Glutamatergic neuron (in vitro differentiated cells): Measurements from ENCODE around the gene APBB2. TPM values are rescaled to one million over a fixed set of nuclear protein-coding genes. Genes with fewer than 3 reads are reported as not detected.

ENCODE experiments used
- DNase-seq: peaks from one replicate; pipeline ENCODE4 v3.0.0; 2022
- H3K27ac Mint-ChIP-seq: one replicate; pipeline ENCODE4 v1.8.0; 2020; ENCODE audit warnings: mild to moderate bottlenecking, mixed read lengths, inconsistent platforms; ENCODE audit not compliant: unreplicated experiment
- H3K27me3 Mint-ChIP-seq: one replicate; pipeline ENCODE4 v1.8.0; 2020; ENCODE audit warnings: mild to moderate bottlenecking, moderate library complexity, mixed read lengths, inconsistent platforms; ENCODE audit not compliant: unreplicated experiment
- H3K36me3 Mint-ChIP-seq: one replicate; pipeline ENCODE4 v1.8.0; 2020; ENCODE audit warnings: mild to moderate bottlenecking, mixed read lengths, inconsistent platforms; ENCODE audit not compliant: unreplicated experiment
- H3K4me1 Mint-ChIP-seq: one replicate; pipeline ENCODE4 v1.8.0; 2020; ENCODE audit warnings: mild to moderate bottlenecking, low read depth, mixed read lengths, inconsistent platforms; ENCODE audit not compliant: unreplicated experiment
- H3K4me3 Mint-ChIP-seq: one replicate; pipeline ENCODE4 v1.8.0; 2020; ENCODE audit warnings: mild to moderate bottlenecking, mixed read lengths, inconsistent platforms; ENCODE audit not compliant: unreplicated experiment
- H3K9me3 Mint-ChIP-seq: one replicate; pipeline ENCODE4 v1.8.0; 2020; ENCODE audit warnings: mild to moderate bottlenecking, moderate library complexity, mixed read lengths, inconsistent platforms; ENCODE audit not compliant: unreplicated experiment
- total RNA-seq: library from RNA; stranded (reverse); fragmentation: NEBNext Ultra II Directional; extraction: Animal tissue kit (Norgen Biotek cat#: 25700); gene quantifications from one replicate; pipeline ENCODE4 v1.2.1, GENCODE V29; 2021; ENCODE audit not compliant: unreplicated experiment
- TF ChIP-seq, protein P1 (sequence below): fragments of 200-600 bp; sonication (generic); IDR thresholded peaks from one replicate; pipeline ENCODE4 v1.5.0; 2021; ENCODE audit not compliant: partially characterized antibody, unreplicated experiment

The APBB2 gene
- total RNA-seq, 1 donor from 2014 or later, result 117 TPM

DNA sequence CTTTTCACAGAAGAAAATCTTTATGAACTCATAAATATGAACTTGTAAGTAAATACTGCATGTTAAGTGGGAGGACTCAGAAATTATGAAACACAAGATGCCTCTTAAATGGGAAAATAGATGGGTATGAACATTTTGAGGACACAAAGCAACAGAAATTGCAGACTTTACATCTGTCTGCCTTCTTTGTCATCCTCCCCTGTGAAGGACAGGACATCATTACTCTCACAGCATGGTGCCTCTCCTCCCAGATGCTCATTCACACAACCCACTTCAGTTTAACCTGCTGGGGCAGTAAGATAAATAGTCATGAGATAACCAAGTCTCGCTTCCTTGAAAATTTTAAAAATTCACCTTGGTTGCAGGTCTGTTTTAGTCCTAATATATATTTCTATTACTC lies 144.5 kb downstream of the APBB2 start:
- Mint-ChIP-seq H3K4me3 (peak overlapping the region; percentile 40), H3K36me3 (no peaks in the 10 kb centered on the region), H3K27ac (peak overlapping the region; percentile 99), H3K4me1 (peaks cover 46% of the 10 kb centered on the region), H3K27me3 (peaks cover 5% of the 10 kb centered on the region), H3K9me3 (peaks cover 13% of the 10 kb centered on the region)
- TF ChIP-seq, protein P1, sequence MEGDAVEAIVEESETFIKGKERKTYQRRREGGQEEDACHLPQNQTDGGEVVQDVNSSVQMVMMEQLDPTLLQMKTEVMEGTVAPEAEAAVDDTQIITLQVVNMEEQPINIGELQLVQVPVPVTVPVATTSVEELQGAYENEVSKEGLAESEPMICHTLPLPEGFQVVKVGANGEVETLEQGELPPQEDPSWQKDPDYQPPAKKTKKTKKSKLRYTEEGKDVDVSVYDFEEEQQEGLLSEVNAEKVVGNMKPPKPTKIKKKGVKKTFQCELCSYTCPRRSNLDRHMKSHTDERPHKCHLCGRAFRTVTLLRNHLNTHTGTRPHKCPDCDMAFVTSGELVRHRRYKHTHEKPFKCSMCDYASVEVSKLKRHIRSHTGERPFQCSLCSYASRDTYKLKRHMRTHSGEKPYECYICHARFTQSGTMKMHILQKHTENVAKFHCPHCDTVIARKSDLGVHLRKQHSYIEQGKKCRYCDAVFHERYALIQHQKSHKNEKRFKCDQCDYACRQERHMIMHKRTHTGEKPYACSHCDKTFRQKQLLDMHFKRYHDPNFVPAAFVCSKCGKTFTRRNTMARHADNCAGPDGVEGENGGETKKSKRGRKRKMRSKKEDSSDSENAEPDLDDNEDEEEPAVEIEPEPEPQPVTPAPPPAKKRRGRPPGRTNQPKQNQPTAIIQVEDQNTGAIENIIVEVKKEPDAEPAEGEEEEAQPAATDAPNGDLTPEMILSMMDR, result no peak
- no peak for DNase-seq

DNA sequence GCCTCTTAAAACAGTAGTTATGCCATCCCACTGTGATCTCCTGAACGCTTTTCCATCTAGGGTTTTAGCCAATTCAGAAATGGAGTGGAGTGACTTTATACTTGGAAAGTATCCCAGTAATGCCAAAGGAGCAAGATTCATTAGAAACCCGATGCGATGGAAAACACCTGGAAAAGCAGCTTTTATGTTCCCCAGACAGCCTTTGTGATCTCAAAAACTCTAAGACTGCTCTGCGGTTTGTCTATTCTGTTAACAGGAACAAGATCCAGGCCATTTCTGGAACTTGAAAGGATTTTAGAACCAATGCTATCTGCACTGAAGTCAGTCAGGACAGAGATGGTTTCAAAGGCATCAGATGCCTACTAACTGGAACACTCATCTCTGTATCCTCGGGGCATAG lies 145.1 kb downstream of the APBB2 start:
- peaks cover 5% of the 10 kb centered on the region for H3K27me3 Mint-ChIP-seq
- peaks cover 13% of the 10 kb centered on the region for H3K9me3 Mint-ChIP-seq
- H3K27ac Mint-ChIP-seq, result peak overlapping the region; percentile 99
- H3K36me3 Mint-ChIP-seq, result no peaks in the 10 kb centered on the region
- TF ChIP-seq, protein P1, result no peak
- peak overlapping the region; percentile 40 for H3K4me3 Mint-ChIP-seq
- H3K4me1 Mint-ChIP-seq, result peaks cover 44% of the 10 kb centered on the region
- no peak for DNase-seq

DNA sequence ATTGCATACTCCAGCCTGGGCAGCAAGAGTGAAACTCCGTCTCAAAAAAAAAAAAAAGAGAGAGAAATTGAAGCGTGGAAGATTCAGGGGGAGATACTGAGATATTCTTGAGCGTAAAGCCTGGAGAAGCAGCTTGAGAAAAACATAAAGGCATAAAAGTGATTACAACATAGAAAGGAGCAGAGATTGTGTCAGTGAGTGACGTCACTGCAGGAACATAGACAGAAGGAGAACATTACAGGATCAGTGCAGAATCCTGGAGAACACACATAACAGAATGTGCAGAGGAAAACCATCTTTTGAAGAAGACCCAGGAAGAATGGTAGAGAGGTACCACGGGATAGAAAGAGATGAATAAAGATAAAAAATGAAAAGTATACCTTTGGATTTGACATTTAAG lies 147.0 kb downstream of the APBB2 start:
- H3K27me3 Mint-ChIP-seq, result peaks cover 5% of the 10 kb centered on the region
- H3K27ac Mint-ChIP-seq, result no peak overlapping the region

DNA sequence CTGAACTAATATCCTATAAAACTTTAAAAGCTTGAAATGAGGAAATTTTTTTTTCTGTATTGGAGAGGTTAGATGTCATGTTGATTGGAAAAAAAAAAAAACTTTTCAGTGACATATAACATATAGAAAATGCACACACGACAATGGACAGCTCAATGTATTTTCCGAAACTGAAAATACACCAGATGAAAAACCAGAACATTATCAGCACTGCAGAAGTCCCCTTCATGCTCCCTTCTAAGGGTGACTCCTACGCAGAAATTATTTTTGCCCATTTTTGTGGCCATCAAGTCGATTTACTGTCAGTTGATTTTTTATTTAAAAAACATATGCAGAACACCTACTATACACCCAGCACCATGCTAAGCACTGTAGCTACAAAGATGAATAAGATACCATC lies 148.3 kb downstream of the APBB2 start:
- H3K36me3 Mint-ChIP-seq, result no peaks in the 10 kb centered on the region
- peaks cover 23% of the 10 kb centered on the region for H3K4me1 Mint-ChIP-seq
- DNase-seq, result no peak
- H3K27me3 Mint-ChIP-seq, result no peaks in the 10 kb centered on the region
- TF ChIP-seq, protein P1, result no peak
- no peak overlapping the region for H3K4me3 Mint-ChIP-seq
- H3K9me3 Mint-ChIP-seq, result peaks cover 6% of the 10 kb centered on the region
- no peak overlapping the region for H3K27ac Mint-ChIP-seq

More for the DNA sequence above, 147.0 kb downstream of the APBB2 start:
- Mint-ChIP-seq H3K4me3 (no peak overlapping the region), H3K36me3 (no peaks in the 10 kb centered on the region), H3K4me1 (peaks cover 30% of the 10 kb centered on the region), H3K9me3 (peaks cover 13% of the 10 kb centered on the region)
- no peak for DNase-seq
- TF ChIP-seq, protein P1, result no peak

DNA sequence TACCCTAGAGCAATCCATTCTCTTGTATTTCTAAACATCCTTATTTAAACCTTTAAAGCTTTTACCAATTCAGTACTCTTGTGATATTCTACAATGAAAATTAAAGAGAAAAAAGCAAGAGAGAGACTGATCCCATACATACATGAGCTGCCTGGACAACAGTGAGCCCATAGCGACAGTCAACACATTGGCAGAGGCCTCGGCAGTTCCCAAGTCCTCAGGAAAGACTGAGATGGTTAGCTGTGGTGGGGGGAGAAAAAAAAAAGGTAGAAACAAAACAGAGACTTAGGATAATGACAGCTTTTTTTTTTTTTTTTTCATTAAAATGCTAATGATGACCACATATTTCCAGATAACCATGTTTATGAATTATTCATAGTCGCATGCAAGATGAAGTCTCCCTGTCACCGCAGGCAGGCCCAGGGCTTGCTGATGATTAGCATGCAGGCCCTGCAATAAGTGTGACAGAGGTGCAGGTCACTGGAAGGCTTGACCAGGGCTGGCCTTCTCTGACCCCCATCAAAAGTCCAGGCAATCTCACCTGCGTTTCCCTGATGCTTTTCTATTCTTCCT lies 148.8 kb downstream of the APBB2 start:
- peak overlapping the region; percentile 31 for H3K27ac Mint-ChIP-seq
- peaks cover 6% of the 10 kb centered on the region for H3K9me3 Mint-ChIP-seq
- no peaks in the 10 kb centered on the region for H3K27me3 Mint-ChIP-seq
- no peak overlapping the region for H3K4me3 Mint-ChIP-seq
- H3K36me3 Mint-ChIP-seq, result no peaks in the 10 kb centered on the region
- H3K4me1 Mint-ChIP-seq, result peaks cover 18% of the 10 kb centered on the region
- DNase-seq, result no peak
- TF ChIP-seq, protein P1, result no peak
